GM21786 (cell line): ENCODE data around the gene PLK3.

Experiments
- ATAC-seq: cut with Tn5 transposase; IDR thresholded peaks from one replicate; pipeline ENCODE4 v1.9.1; 2021; ENCODE audit not compliant: unreplicated experiment

The PLK3 gene

DNA sequence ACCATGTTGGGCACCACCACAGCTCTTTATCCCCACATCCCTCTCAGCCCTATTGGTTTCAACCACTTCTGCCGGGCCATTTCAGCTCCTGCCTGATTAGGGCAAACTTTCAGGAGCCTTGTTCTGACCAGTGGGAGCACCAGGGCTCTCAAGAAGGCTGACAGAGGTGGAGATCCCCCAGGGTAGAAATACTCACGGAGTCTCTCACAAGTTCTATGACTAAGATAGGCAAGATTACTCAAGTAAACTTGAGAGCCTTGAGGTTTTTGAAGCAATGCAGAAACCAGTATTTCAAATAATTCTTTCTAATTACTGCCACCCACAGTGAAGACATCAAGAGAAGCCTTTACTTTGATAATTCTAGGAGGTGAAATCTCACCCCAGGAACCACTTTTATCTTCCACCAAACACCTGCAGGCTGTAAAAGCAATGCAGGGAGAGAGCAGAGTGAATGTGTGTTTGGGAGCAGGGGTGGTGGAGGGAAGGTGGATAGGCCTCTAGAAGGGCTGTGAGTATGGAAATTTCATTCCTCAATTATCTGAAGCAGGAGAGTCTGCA is 49.5 kb downstream of the PLK3 start:
- ATAC-seq: no peak

DNA sequence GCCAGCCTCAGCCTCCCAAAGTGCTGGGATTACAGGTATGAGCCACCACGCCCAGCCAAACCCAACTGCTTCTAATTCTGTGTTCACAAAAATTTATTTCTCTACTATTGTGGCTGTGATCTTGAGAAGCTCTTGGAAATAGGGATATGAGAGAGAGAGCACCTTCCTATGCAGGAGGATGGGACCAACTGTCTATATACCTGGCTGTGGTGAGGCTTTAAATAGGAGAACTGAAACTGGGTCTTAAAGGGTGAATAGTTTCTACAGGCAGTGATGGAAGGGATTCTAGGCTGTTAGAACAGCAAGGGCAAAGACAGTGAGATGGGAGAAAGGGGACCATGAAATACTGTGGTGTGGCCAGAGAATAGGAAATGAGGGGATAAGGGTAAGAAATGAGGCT is 51.1 kb downstream of the PLK3 start:
- no peak for ATAC-seq

- ATAC-seq: no peak
These were observed 53.0 kb downstream of the PLK3 start for GRCh38 chr1:44853201-44853600.

- no peak for ATAC-seq
These were observed 54.8 kb downstream of the PLK3 start for GRCh38 chr1:44854970-44855369.
